Measurements from ENCODE around the gene RNF220.
"Not testable (repeated sequence)": the region's sequence is repeated elsewhere in the genome, so short reads cannot be mapped to it uniquely, and the experiment has no call there.

RNF220 gene

GRCh38 chr1:44684525-44684924 is 279.5 kb downstream of the RNF220 start:
- DNase-seq: no peak

- no peak for DNase-seq
Measured at GRCh38 chr1:44685218-44685617, 280.2 kb downstream of the RNF220 start.

DNA sequence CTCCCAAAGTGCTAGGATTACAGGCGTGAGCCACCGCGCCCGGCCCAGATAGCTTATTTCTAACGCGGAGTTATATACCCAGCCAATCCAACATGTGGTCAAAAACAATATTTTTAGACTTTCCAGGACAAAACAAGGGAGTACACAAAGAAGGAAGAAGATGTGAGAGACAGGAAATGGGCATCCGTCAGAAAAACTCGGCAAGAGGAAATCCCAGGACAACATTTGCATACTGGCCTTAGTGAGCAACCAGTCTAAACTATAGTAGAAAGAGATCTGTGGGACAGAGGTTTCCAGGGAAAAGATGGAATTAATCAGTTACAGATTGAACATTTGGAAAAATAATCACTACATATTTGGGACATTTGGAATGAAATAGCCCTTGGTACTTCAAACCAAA is 280.8 kb downstream of the RNF220 start:
- DNase-seq: no peak

- no peak for DNase-seq
Measured at GRCh38 chr1:44688760-44689446, 283.8 kb downstream of the RNF220 start.

DNA sequence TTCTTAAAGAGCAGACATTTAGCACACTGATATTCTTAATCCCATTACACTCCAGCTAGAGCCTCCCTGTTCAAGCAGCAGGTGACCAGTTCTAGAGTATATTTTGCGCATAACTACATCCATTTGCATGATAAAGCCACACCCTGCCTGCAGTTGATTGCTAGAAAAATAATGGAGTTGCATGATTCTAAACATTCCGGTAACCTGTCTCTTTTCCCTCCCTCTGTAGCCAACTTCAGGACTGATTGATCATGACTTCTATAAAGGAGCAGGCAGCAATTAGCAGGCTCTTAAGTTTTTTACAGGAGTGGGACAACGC is 284.4 kb downstream of the RNF220 start:
- DNase-seq: no peak

DNA sequence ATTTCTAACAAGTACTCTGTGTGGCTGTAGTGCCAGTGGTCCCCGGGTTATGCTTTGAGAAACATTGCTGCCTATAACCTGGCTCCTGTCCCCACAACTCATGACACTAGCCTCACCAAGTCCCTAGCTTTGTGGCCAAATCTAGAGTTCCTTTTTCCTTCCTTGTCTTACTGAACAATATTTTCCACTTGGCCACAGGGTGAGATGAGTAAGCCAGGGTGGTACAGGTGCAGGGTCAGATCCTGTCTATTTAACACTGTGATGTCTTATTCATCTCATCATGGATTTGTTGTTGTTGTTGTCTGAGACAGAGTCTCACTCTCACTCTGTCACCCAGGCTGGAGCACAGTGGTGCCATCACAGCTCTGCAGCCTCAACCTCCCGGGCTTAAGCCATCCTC is 288.1 kb downstream of the RNF220 start:
- DNase-seq: no peak

- no peak for DNase-seq
Measured at GRCh38 chr1:44693900-44694299, 288.8 kb downstream of the RNF220 start.

DNA sequence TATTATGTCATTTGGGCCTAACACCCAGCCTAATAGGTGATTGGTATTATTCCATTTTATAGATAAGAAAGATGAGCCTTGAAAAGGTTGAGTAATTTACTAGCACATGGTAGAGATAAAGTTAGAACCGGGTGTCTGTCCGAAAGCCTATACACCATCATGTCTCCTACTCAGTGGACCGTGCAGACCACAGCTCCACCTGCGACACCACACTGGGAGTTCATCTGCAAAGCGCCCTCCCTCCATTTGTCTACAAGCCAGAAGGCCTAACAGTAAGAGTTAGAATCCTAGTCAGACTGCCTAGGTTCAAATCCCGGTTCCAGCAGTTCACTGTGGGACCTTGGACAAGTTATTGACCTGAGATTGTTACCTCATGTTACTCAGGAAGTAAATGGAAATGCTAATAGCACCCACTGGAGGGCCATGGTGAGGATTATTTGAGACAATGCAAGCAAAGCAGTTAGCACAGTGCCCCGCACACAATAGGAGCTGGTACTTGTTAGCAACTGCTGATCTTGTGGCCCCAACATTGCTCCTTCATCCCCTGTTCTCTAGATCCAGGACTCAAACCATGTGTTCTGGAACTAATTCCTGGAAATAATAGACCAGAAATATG is 289.9 kb downstream of the RNF220 start:
- DNase-seq: no peak

- DNase-seq: no peak
Measured at GRCh38 chr1:44695671-44696070, 290.6 kb downstream of the RNF220 start.

GRCh38 chr1:44696101-44696500 is 291.0 kb downstream of the RNF220 start:
- no peak for DNase-seq

DNA sequence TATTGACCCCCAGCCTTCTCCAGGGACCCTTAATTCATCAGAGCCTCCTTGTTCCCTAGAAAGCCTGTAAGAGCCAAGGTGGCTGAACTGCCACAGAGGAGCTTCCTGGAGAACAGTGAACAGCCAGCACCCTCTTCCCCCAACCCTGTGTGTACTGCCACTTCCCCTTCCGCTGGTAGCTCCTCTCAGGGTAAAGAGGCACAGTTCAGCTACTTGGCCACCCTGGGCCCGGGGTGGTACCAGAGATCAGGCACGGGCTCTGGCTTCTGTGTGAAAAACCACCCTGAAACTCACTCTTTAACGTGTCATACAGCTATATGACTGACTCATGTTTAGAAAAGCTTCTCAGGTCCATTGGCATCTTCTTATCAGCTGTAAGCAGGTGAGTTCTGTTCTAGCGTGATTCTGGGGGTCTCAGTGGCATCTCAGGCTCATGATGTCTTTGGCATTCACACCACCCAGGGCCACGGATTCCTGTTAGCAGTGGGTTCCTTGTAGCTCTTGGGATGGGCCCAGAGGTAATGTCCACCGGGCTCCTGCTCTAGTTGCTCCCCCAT is 291.8 kb downstream of the RNF220 start:
- no peak for DNase-seq

GRCh38 chr1:44698138-44698537 is 293.1 kb downstream of the RNF220 start:
- no peak for DNase-seq

DNA sequence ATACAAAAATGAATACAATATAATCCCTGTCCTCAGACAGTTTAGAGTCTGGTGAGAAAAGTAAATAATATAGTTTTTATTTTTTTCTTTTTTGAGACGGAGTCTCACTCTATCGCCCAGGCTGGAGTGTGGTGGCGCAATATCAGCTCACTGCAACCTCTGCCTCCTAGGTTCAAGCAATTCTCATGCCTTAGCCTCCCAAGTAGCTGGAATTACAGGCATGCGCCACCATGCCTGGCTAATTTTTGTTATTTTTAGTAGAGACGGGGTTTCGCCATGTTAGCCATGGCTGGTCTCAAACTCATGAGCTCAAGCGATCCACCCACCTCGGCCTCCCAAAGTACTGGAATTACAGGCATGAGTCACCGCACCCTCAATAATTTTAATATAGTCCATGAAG is 294.3 kb downstream of the RNF220 start:
- not testable (repeated sequence) for DNase-seq

DNA sequence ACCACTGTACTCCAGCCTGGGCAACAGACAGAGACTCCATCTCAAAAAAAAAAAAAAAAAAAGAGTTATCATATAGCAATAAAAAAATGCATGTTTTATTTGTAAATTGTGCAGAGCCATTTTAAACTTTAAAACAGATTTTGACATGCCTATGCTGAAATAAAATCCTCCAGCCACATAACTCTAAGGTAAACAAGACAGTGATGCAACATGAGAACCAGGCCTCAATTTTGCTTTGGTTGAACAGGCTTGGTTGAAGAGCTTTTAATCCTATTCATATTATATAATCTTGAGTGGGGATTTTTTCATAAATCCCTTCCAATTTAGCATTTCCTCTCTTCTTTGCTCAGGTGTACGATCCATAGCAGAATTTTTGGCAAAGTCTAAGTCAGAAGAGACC is 295.5 kb downstream of the RNF220 start:
- no peak for DNase-seq

DNA sequence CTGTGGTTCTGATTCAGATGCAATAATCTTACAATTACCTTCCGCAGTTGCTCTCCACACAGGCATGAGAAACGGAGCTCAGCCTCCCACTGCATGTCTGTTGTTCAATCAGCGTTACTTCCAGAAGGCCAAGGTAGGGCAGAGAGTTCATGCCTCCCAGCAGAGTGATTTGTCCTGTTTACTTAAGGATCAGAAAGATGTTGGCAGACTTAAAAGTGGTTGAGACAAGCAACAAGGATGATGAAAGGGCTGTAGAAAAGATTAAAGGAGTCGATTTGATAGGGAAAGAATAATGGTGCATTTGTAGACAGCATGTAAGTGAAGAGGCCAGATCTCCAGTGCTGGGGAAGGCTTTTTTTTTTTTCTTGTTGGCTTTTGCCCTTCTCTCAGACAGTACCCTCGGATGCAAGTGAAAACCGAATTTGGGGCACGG is 296.1 kb downstream of the RNF220 start:
- no peak for DNase-seq

All from right hindlimb (tissue), 1 donor.